Common myeloid progenitor, CD34-positive (primary cell): ENCODE results near the gene AVPR2.

Experiments
- CTCF ChIA-PET: fragments of 350-600 bp; sonication (Branson Sonifier 250); formaldehyde crosslinking; loops from one replicate; lab custom pipeline; 2021; ENCODE audit warnings: antibody characterized with exemption; lab: Charles Lee
- POLR2A ChIA-PET: fragments of 350-600 bp; sonication (Branson Sonifier 250); formaldehyde crosslinking; loops from one replicate; lab custom pipeline; 2021; ENCODE audit warnings: antibody characterized with exemption; lab: Charles Lee
- DNase-seq, 3 donors: peaks; one replicate each; pipeline versions ENCODE4 v3.0.0 to v3.0.0-alpha.2; 2013
- H3K27ac ChIP-seq, 2 experiments: 1 replicate in 1 of 2; 2 replicates in 1 of 2; pipeline ENCODE4 v1.7.0; 2013; ENCODE audit warnings: inconsistent platforms in 2 of 2, low read length in 2 of 2, mild to moderate bottlenecking in 2 of 2, low read depth in 1 of 2, moderate library complexity in 1 of 2; ENCODE audit not compliant: severe bottlenecking in 2 of 2, insufficient read depth in 1 of 2, poor library complexity in 1 of 2
- H3K27me3 ChIP-seq, 5 experiments: replicated peaks in 2 of 5; 1 replicate in 3 of 5; 2 replicates in 2 of 5; pipeline versions ENCODE4 v1.6.1 to v1.7.0; 2013; ENCODE audit warnings: low read length in 4 of 5, mild to moderate bottlenecking in 2 of 5, moderate library complexity in 2 of 5, inconsistent platforms in 1 of 5; ENCODE audit not compliant: insufficient read depth in 5 of 5, control insufficient read depth in 4 of 5
- H3K36me3 ChIP-seq, 4 experiments: 1 replicate in 2 of 4; 2 replicates in 2 of 4; pipeline versions ENCODE4 v1.6.1 to v1.7.0; 2013; ENCODE audit warnings: low read length in 3 of 4, control low read depth in 1 of 4, mild to moderate bottlenecking in 1 of 4; ENCODE audit not compliant: control insufficient read depth in 4 of 4, insufficient read depth in 4 of 4
- H3K4me1 ChIP-seq, 4 experiments: 1 replicate in 3 of 4; 2 replicates in 1 of 4; pipeline versions ENCODE4 v1.6.1 to v1.7.1; 2013; ENCODE audit warnings: low read length in 3 of 4, mild to moderate bottlenecking in 3 of 4, control low read depth in 1 of 4, inconsistent platforms in 1 of 4, moderate library complexity in 1 of 4; ENCODE audit not compliant: control insufficient read depth in 4 of 4, insufficient read depth in 4 of 4; ENCODE audit errors: control extremely low read depth in 1 of 4
- H3K4me3 ChIP-seq, 7 experiments: 1 replicate in 4 of 7; 2 replicates in 3 of 7; pipeline versions ENCODE4 v1.5.1 to v1.7.0; 2013; ENCODE audit warnings: mild to moderate bottlenecking in 7 of 7, low read length in 6 of 7, moderate library complexity in 6 of 7, inconsistent platforms in 2 of 7, low read depth in 2 of 7, control low read depth in 1 of 7; ENCODE audit not compliant: insufficient read depth in 4 of 7, control insufficient read depth in 1 of 7; ENCODE audit errors: extremely low read depth in 1 of 7
- H3K9me3 ChIP-seq, 5 experiments: 1 replicate in 4 of 5; 2 replicates in 1 of 5; pipeline versions ENCODE4 v1.6.1 to v1.7.1; 2013; ENCODE audit warnings: low read length in 4 of 5, mild to moderate bottlenecking in 2 of 5, inconsistent platforms in 1 of 5, low read depth in 1 of 5, moderate library complexity in 1 of 5; ENCODE audit not compliant: control insufficient read depth in 4 of 5, insufficient read depth in 2 of 5; ENCODE audit errors: control extremely low read depth in 1 of 5
- WGBS: methylation state at CpG from one replicate; pipeline ENCODE4 v1.1.5; 2013; ENCODE audit not compliant: insufficient coverage; 5-methylcytosine and 5-hydroxymethylcytosine counted together

AVPR2 gene

DNA sequence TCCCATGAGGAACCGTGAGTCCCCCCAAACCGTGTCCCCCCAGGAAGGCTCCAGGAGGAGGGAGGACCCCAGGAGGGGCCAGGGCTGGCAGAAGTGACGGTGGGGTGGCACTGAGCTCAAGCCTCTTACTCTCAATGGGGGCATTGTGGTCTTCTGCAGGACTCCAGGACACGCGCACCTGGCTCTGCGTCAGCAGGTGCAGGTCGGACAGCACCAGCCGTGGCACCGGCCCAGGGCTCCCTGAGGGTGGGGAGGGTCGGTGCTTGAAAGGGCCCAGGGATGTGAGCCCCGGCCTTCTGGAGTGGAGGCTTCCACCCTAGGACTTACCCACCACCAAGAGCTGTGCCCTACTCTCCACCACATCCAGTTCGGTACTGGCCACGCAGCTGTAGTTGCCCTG, 36.8 kb upstream of the AVPR2 start:
- Histone ChIP-seq H3K4me1 (no peaks in the 10 kb centered on the region), H3K9me3 (no peaks in the 10 kb centered on the region), H3K27me3 (peaks cover 0 to 60% (median 2%) of the 10 kb centered on the region in 5 experiments), H3K36me3 (no peaks in the 10 kb centered on the region), H3K27ac (no peak overlapping the region), H3K4me3 (no peak overlapping the region)
- ChIA-PET POLR2A (no interaction called here), CTCF (no interaction called here)
- WGBS, result 97% methylated on average over 10 of the region's 13 CpGs
- no peak for DNase-seq

DNA sequence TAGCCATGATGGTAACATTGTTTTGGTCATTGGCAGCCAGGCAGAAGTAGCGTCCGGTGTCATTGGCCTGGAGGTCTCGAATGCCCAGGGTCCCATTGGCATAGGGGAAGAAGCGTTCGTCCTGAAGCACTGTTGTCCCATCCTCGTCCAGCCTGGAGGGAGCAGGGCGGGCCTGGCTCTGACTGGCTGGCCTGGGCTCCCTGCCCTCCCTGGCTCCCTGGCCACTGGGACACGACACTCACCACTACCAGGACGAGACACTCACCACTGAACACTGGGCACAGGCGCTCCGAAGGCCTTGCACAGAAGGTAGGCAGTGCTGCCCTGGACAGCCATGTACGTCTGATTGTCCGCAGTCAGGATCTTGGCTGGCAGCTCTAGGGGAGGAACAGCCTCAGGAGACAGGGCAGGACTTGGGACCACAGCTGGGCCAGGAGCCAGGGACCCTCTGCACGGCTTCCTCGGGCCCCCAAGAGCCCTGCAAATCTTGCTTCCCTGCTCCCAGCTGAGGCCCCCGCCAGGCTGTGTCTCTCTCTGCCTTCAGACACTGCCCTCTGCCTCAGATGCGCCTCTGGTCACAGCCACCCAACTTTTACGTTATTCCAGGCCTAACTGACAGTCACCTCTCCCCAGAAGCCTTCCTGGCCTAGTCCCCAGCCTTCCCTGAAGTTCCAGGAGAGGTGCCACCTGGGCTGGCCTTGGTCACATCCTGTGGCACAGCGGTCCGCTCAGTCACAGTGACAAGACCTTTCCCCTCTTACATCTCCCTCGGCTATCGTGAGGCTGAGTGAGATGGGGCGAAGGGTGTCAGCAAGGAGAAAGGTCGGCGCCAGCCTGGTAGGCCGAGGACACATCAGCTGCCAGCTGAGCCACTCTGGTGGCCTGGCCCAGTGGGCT, 35.6 kb upstream of the AVPR2 start:
- no peak overlapping the region for H3K4me3 ChIP-seq
- H3K36me3 ChIP-seq, result no peaks in the 10 kb centered on the region
- CTCF ChIA-PET, result interaction anchor here (1.1 kb wide), 1 partner anchor 11 kb away, joined by 3 read pairs; no protein-coding TSS in a partner anchor
- no peaks in the 10 kb centered on the region for H3K9me3 ChIP-seq
- no peaks in the 10 kb centered on the region for H3K4me1 ChIP-seq
- POLR2A ChIA-PET, result no interaction called here
- 93% methylated on average over 23 of the region's 26 CpGs for WGBS
- DNase-seq, result no peak
- no peak overlapping the region for H3K27ac ChIP-seq
- H3K27me3 ChIP-seq, result peaks cover 0 to 59% (median 2%) of the 10 kb centered on the region in 5 experiments

DNA sequence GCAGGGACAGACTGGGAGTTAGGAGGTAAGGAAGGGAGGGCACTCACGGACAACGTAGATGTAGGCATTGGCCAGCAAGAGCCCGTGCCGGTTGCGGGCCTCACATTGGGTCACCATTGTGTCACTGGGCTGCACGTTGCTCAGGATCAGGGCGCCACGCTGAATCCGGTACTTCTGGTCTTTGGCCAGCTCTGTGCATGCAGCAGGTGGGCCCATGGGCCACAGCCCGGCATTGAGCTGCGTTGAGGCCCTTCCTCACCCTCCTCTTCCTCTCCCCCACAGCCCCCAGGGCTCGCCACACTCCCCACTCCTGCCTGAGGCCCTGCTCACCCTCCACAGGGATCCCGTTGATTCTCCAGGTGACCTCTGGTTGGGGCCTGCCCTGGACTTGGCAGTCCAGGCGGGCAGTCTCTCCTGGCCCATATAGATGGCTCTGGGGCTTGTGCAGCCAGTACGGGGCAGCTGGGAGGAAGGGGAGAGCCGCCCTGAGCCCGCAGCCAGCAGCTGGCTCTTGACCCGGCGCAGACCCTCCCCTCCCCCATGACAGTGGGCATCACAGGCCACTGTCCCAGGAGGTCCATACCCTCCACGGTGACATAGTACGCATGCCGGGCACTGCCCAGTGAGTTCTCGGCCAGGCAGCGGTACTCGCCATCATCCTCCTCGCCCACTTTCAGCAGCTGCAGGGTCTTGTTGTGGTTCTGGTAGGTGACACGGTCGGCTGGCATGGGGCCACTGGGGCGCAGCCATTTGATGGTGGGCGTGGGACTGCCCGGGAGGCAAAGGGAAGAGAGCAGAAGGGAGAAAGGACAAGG, 34.8 kb upstream of the AVPR2 start:
- Histone ChIP-seq H3K4me1 (no peaks in the 10 kb centered on the region), H3K4me3 (no peak overlapping the region), H3K36me3 (no peaks in the 10 kb centered on the region), H3K27ac (no peak overlapping the region), H3K9me3 (no peaks in the 10 kb centered on the region), H3K27me3 (peaks cover 0 to 62% (median 2%) of the 10 kb centered on the region in 5 experiments)
- DNase-seq, result no peak
- POLR2A ChIA-PET, result no interaction called here
- CTCF ChIA-PET, result interaction anchor here (0.6 to 1.1 kb wide), 2 partner anchors 10 to 110 kb away, joined by 3 read pairs; no protein-coding TSS in a partner anchor
- 95% methylated on average over 28 of the region's 31 CpGs for WGBS

DNA sequence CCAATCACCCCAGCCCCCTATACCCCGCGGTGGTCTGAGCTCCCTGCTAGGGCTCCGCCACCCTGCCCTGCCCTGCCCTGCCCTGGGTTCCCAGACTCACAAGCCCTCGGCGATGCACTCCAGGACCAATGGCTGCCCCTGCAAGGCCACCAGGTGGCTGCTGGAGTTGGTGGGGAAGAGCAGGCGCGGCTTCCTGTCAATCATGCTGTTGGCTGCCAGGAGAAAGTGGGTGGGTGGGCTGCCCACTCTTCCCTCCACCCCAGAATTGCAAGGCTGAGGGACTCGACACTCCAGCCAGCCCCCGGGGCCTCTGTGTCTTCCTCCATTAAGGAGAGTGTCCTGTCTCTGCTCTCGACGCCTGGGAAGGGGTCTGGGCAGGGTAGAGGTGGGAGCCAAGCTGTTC, 34.2 kb upstream of the AVPR2 start:
- Histone ChIP-seq H3K9me3 (no peaks in the 10 kb centered on the region), H3K36me3 (no peaks in the 10 kb centered on the region), H3K4me1 (no peaks in the 10 kb centered on the region), H3K27ac (no peak overlapping the region), H3K4me3 (no peak overlapping the region), H3K27me3 (peaks cover 0 to 67% (median 2%) of the 10 kb centered on the region in 5 experiments)
- POLR2A ChIA-PET, result no interaction called here
- DNase-seq, result no peak
- 82% methylated on average over 8 of the region's 11 CpGs for WGBS
- CTCF ChIA-PET, result interaction anchor here (0.6 kb wide), 1 partner anchor 111 kb away, joined by 3 read pairs; no protein-coding TSS in a partner anchor

DNA sequence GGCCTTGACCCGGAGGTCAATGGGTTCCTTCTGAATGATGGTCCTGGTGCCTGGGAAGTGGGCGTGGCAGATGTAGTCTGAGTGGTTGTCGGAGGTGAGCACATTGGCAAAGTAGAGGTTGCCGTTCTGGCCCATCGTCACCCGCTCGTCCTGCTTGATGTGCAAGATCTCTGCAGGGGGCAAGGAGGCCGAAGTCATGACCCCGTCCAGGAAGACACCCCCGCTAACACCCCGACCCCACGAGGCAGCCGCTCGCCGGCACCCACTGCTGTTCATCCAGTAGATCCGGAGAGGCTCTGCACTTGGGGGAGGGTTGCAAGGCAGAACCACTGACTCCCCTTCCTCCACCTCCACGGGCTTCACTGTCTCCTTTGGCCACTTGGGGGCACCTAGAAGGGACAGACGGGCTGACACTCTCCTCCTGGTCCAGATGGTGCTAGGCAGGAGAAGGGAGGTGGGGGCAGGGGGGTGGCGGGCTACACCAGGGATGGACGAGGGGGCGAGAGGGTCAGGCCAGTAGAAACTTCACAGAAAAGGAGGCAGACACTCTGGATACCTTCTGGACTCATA, 33.6 kb upstream of the AVPR2 start:
- Histone ChIP-seq H3K9me3 (no peaks in the 10 kb centered on the region), H3K4me3 (no peak overlapping the region), H3K27me3 (peaks cover 0 to 62% (median 2%) of the 10 kb centered on the region in 5 experiments), H3K36me3 (no peaks in the 10 kb centered on the region), H3K27ac (no peak overlapping the region), H3K4me1 (no peaks in the 10 kb centered on the region)
- ChIA-PET POLR2A (no interaction called here), CTCF (no interaction called here)
- DNase-seq, result no peak
- 78% methylated on average over 10 of the region's 21 CpGs for WGBS

DNA sequence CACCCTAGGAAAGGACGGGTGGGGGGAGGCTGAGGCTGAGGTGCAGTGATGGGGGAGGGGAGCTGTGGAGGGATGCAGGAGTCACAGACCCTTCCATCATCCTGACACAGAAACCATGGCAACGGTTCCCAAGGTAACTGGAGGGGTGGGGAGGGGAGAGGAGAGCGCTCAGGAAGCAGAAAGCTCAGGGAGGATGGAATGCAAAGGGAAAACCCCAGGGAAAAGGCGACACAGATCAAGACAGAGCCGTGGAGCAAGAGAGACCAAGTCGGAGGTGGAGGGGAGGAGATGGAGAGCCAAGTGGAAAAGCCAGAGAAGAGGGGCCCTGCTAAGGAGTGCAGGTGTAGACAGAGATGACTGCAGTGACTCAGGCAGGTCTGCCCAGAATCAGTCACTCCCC, 33.0 kb upstream of the AVPR2 start:
- CTCF ChIA-PET, result no interaction called here
- 68% methylated on average over 3 of the region's 6 CpGs for WGBS

More for the DNA sequence above, 33.0 kb upstream of the AVPR2 start:
- POLR2A ChIA-PET, result no interaction called here
- no peaks in the 10 kb centered on the region for H3K36me3 ChIP-seq
- no peak overlapping the region for H3K27ac ChIP-seq
- DNase-seq, result no peak
- peaks cover 0 to 64% (median 2%) of the 10 kb centered on the region in 5 experiments for H3K27me3 ChIP-seq
- no peak overlapping the region for H3K4me3 ChIP-seq
- no peaks in the 10 kb centered on the region for H3K4me1 ChIP-seq
- H3K9me3 ChIP-seq, result no peaks in the 10 kb centered on the region
